ENCODE measurements around the gene CAST. TPM values are rescaled to one million over a fixed set of nuclear protein-coding genes. Genes with fewer than 3 reads are reported as not detected.

CAST gene
- total RNA-seq, 1 experiment from 2014 or later: 52.3 TPM

- Histone ChIP-seq H3T11ph (ENCODE audit: low read length) (no peak overlapping the region), H3K27me3 (ENCODE audit: insufficient read depth, low read length) (no peaks in the 10 kb centered on the region), H3K18ac (ENCODE audit: insufficient read length, low read depth, low read length) (no peak overlapping the region), H4K8ac (replicated peaks; ENCODE audit: insufficient read length, low read depth, low read length) (no peak overlapping the region), H2BK12ac (ENCODE audit: insufficient read length, low read depth, low read length) (no peak overlapping the region), H3K23me2 (ENCODE audit: insufficient read length, low read depth, low read length, poor library complexity, severe bottlenecking) (no peaks in the 10 kb centered on the region), H2AFZ (ENCODE audit: low read length) (no peak overlapping the region), H4K91ac (ENCODE audit: insufficient read length, low read depth, low read length) (no peak overlapping the region), H3K79me1 (ENCODE audit: insufficient read depth, low read depth, low read length, poor library complexity, severe bottlenecking) (no peaks in the 10 kb centered on the region), H3K27ac (ENCODE audit: insufficient read length, low read depth, low read length) (no peak overlapping the region), H3K14ac (ENCODE audit: insufficient read depth, low read length) (no peak overlapping the region), H2BK20ac (ENCODE audit: low read depth, low read length, poor library complexity, severe bottlenecking) (no peak overlapping the region), H3K4me1 (ENCODE audit: insufficient read depth, low read length) (no peaks in the 10 kb centered on the region), H3K9ac (ENCODE audit: extremely low read depth, insufficient read length, low read length) (no peak overlapping the region), H3K23ac (ENCODE audit: insufficient read length, low read depth, low read length) (no peak overlapping the region), H2BK15ac (ENCODE audit: low read depth, low read length) (no peak overlapping the region), H3K9me3 (ENCODE audit: control insufficient read depth, low read depth, low read length) (no peaks in the 10 kb centered on the region), H3K4ac (ENCODE audit: low read depth, low read length) (no peak overlapping the region), H3K56ac (ENCODE audit: insufficient read length, low read depth, low read length) (no peak overlapping the region), H3K79me2 (ENCODE audit: insufficient read depth, low read length) (no peaks in the 10 kb centered on the region), H4K20me1 (ENCODE audit: control insufficient read depth, insufficient read depth, insufficient read length) (no peaks in the 10 kb centered on the region), H4K5ac (ENCODE audit: insufficient read length, low read depth, low read length) (no peak overlapping the region), H2BK120ac (ENCODE audit: low read depth, low read length, poor library complexity, severe bottlenecking) (no peak overlapping the region), H2BK5ac (ENCODE audit: insufficient read length, low read length) (no peak overlapping the region), H3K4me2 (ENCODE audit: insufficient read depth, insufficient read length, low read length) (no peak overlapping the region), H2AK5ac (ENCODE audit: insufficient read length, low read length) (no peak overlapping the region)
- Mint-ChIP-seq H3K9me3 (no peaks in the 10 kb centered on the region), H3K27me3 (ENCODE audit: low read depth) (no peaks in the 10 kb centered on the region), H3K4me1 (peaks cover 3 to 4% of the 10 kb centered on the region in 2 experiments; a peak in 2 of 4 replicates), H3K27ac (no peak overlapping the region), H3K4me3 (no peak overlapping the region), H3K36me3 (ENCODE audit: insufficient read depth in 1 of 3, low read depth in 3 of 3) (no peaks in the 10 kb centered on the region)
- no peak for DNase-seq
- TF ChIP-seq, protein P1, sequence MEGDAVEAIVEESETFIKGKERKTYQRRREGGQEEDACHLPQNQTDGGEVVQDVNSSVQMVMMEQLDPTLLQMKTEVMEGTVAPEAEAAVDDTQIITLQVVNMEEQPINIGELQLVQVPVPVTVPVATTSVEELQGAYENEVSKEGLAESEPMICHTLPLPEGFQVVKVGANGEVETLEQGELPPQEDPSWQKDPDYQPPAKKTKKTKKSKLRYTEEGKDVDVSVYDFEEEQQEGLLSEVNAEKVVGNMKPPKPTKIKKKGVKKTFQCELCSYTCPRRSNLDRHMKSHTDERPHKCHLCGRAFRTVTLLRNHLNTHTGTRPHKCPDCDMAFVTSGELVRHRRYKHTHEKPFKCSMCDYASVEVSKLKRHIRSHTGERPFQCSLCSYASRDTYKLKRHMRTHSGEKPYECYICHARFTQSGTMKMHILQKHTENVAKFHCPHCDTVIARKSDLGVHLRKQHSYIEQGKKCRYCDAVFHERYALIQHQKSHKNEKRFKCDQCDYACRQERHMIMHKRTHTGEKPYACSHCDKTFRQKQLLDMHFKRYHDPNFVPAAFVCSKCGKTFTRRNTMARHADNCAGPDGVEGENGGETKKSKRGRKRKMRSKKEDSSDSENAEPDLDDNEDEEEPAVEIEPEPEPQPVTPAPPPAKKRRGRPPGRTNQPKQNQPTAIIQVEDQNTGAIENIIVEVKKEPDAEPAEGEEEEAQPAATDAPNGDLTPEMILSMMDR (conservative IDR thresholded peaks at IDR 0.05): no peak
- no CpG with 5 or more reads among the region's 1 CpG for WGBS (ENCODE audit: extremely low coverage, insufficient read length, low lambda C conversion rate)
Observed at GRCh38 chr5:96636046-96636445, 26.1 kb upstream of the CAST start.

Measured in H9 (cell line).